T-helper 1 cell (primary cell): ENCODE measurements around the gene FGFR4.

Experiments used
- DNase-seq, 5 donors: peaks; one replicate each; pipeline ENCODE4 v3.0.0-alpha.2; 2012 to 2020

FGFR4 gene

DNA sequence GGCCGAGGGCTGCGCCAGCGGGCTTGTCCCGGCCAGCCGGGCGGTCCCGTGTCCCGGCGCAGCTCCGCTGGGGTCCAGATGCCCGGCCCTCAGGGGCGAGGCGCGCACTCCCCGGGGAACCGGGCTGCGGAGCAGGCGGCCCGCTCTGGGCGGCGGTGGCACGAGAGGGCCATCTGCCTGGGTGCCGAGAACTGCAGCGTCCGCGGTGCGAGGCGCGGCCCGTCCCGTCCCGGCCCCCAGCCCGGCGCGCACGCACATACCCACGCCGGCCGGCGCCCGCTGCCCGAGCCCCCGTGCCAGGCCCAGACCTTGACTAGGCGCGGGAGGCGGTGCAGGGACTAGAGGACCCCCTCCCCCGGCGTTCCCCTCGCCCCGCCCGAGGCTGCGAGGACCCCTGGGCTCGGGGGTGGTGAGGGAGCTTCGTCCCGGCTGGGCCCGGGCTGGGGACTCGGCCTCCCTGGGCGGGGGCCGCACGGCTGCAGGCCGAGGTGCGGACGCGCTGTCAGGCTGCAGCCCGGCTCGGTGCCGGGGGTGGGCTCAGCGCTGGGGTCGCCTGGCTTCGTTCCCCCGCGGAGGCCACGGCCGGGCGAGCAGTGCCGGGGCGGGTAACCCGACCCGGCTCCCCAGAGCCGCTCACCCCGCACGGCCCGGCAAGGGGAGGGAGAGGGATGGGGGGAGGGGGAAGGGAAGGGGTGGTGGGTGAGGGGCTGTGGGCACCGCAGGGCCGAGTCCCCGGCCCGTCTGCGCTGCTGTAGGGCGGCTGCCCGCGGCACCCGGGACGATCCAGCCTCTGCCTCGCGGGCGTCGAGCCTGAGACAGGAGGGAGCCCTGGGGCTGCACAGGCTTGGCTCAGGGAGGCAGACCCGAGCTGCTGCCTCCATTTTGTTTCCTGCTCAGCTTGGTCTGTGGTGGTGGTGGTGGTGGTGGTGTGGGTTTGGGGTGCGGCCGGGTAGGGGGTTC is 45.7 kb downstream of the FGFR4 start:
- peak in 3 of 5 donors; percentile 40 to 60 (median 40) for DNase-seq

GRCh38 chr5:177133096-177133852 is 46.6 kb downstream of the FGFR4 start, which contains the start of gene NSD1:
NSD1 (plus strand) TSS chr5:177133773; CDS start chr5:177135104, 1,331 bp downstream.
- peak; percentile 83 to 94 (median 84) for DNase-seq

DNA sequence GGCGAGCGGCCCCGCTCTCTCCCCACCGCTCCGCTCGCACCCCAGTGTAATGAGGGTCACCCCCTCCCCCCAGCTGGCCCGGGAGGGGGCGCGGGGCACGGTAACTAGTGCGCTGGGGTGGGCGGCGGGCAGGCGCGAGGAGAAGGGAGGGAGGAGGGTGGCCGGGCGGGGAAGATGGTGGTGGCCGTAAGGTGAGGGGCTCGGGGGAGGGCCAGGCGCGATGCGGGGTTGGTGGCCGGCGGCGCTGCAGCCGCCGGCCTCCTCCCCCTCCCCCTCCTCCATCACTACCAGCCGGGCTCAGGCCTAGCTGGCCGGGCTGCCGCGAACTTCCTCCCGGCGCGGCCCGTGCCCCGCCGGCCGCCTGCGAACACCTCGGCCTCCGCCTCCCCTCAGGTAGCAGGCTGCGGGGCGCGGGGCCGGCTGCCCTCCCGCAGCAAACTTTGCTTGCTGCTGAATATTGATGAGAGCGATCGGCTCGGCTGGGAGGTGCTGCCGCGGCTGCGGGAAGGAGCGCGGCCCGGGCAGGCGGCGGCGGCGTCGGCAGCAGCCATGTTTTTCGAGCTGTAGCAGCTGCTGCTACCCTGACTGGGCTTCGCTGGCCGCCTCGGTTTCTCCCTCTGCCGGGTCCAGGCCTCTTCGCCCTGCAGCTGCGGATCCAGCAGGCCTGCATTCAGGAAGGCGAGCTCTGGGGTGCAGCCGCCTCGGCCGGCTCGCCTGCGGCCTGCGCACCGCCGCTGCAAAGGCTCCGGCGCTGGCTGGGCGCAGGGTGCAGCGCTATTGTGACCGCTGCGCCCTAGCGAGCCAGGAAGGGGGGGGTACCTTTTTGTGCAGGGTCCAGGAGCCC is 47.4 kb downstream of the FGFR4 start:
- DNase-seq, result peak in 4 of 5 donors; percentile 21 to 47 (median 36)

DNA sequence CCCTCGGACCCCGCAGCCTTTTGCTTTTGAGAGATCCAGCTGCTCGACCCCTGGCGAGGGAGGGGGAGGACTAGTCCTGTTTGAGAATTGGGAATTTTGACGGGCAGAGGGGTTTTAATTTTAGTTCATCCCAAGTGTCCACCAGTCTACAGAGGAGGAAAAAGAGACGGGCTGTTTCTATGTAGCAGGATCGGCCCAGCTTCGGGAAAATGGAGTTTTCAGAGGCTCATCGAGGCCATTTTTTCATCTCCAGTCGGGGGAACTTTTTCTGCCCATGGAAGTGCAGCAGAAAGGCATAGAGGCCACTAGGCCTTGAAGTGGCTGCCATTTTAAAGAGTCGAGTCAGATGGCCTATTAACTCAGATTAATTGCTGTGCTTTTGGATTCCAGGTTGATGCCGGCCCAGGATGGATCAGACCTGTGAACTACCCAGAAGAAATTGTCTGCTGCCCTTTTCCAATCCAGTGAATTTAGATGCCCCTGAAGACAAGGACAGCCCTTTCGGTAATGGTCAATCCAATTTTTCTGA is 48.0 kb downstream of the FGFR4 start:
- DNase-seq, result no peak

GRCh38 chr5:177140312-177140711 is 53.6 kb downstream of the FGFR4 start:
- no peak for DNase-seq

DNA sequence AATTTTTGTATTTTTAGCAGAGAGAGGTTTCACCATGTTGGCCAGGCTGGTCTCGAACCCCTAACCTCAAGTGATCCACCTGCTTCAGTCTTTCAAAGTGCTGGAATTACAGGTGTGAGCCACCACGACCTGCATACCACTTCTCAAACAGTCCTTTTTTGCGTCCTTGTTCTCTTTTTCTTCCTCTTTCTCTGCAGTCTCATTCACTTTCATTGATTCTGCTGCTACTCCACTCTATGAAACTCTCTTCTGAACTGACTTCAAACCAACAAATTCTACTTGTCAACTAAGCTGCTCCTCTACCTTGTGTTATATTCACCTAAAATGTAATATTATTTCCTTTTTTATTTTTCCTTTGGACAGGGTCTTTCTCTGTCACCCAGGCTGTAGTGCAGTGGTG is 54.8 kb downstream of the FGFR4 start:
- no peak for DNase-seq

DNA sequence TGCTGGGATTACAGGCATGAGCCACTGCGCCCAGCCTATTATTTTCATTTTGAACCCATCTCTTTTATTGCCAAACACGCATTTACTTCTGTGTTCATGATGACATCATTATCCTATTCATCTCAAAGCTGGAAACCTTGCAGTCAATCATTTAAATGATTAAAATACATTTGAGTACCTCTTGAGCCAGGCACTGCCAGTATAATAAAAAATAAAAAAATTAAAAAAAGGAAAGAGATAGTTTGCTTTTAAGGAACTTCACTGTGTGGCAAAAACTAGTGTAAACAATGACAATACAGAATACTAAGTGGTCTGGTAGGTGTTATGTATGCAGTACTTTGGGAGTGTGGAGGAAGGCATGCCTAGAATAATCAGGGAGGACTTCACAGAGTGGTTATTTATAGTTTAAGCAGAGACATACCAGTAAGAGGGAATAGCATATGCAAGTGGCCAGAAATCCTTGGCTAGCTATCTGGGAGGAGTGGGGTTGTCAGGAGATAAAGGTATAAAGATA is 55.4 kb downstream of the FGFR4 start:
- DNase-seq, result no peak

DNA sequence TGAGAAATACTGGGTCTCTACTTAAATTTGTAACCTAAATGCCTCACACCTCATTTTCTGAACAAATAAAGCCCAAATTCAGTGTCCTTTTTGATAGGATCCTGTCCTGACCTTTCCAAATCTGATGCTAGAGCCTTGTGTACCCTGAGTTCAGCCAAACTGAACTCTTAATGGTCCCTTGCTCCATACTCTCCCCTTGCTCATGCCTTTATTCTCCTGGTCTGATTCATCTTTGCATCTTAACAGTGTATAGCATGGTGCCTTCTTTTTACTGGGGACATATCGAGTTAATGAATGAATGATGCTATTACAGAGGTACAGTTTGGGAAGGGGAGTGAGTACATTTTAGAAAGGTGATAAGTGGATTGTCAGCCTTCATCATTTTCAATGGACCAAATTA is 56.1 kb downstream of the FGFR4 start:
- DNase-seq, result no peak

GRCh38 chr5:177146891-177147638 is 60.4 kb downstream of the FGFR4 start:
- DNase-seq, result no peak
